Measurements from ENCODE around the gene SLC6A8.
"Not testable (repeated sequence)": the region's sequence is repeated elsewhere in the genome, so short reads cannot be mapped to it uniquely, and the experiment has no call there.

SLC6A8 gene

DNA sequence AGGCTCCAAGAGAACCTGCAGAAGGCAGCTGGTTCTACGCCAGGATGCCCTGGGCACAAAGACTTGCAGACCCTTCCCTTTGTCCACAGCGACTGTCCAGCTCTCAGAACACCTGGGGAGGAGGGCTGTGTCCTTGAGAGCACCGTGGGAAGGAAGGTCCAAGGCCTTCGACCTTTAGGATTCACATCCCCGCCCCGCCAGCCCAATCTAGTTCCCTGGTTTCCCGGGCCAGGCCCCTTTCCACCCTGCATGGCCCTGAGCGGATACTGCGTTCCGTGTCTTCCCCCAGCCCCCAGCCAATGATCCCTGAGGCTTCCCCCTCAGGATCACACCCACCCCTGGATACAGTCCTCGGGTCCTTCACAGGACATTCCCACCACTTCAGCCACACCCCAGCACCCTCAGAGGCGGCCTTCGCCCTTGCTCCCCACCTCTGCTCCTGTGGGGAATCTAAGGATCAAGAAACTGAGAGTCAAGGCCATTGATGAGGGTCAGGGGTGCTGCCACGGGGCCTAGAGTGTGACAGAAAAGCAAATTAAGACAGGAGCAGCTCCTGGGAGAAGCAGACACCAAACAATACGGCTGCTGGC lies 46.0 kb downstream of the SLC6A8 start:
- DNase-seq, result no peak

DNA sequence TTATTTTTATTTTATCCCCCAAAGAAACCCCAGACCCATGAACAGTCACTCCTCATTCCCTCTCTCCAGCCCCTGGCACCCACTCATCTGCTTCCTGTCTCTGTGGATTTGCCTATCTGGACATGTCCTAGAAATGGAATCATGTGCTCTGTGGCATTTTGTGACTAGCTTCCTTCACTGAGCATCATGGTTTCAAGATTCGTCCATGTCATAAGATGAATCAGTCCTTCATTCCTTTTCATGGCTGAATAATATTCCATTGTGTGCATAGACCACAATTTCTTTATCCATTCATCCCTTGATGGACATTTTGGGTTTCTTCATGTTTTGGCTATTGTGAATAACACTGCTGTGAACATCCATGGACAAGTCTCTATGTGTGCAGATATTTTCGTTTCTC lies 47.1 kb downstream of the SLC6A8 start:
- DNase-seq, result no peak

DNA sequence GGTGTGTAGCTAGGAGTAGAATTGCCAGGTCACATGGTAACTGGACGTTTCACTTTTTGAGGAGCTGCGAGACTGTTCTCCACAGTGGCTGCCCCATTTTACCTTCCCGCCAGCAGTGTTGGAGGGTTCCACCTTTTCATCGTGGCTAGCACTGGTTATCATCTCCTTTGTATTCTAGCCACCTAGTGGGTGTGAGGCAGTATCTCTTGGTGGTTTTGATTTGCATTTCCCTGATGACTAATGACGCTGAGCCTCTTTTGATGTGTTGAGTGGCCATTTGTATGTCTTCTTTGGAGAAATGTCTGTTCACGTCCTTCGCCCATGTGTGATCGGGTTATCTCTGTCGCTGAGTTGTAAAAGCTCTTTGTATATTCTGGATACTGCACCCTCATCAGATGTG lies 47.5 kb downstream of the SLC6A8 start:
- no peak for DNase-seq

DNA sequence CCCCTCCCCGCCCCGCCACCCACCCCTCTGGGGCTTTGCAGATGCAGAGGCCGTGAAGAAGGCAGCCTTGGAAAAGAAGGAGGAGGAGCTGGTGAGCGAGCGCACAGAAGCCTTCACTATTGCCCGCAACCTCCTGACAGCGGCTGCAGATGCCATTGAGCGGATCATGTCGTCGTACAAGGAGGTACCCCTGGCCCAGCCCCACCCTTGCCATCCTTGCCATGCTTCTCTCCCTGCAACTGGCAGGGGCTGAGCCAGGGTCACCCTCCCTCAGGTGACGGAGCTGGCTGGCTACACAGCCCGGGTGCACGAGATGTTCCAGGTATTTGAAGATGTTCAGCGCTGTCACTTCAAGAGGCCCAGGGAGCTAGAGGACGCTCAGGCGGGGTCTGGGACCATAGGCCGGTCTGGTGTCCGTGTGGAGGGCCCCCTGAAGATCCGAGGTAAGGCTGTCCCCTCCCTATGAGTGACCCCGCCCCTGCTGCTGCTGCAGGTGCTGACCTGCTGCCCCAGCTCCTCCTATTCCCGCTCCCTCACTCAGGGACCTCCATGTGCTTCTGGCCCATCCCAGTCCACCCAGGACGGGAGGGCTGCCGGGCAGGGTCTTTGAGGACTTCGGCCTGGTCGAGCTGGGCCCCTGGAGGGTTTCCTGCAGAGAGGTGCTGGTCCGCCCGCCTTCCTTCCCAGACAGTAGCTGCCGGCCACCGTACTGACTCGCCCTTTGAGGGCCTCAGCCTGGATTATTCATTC lies 48.5 kb downstream of the SLC6A8 start:
- DNase-seq, result no peak

DNA sequence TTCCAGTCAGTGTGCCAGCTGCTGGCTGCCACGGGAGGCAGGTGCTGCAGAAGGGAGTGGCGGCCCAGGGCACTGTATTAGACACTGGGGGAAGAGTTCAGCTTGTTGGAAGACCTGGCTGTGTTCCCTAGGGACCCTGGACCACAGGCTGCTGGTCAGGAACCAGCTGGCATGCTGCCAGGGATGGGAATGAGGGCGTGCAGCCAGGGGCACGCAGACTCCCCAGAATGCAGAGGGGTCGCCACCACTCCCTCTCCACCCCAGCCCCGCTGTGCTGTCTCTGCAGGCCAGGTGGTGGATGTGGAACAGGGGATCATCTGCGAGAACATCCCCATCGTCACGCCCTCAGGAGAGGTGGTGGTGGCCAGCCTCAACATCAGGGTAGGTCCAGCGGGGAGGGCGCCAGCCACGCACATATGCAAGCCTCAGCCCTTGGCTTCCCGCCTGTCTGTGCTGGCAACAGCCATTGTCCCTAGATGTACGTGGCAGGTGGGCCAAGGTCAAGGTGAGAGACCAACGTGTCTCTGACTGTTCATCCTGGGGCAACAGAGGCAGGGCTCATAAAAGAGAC lies 49.2 kb downstream of the SLC6A8 start:
- DNase-seq, result no peak

DNA sequence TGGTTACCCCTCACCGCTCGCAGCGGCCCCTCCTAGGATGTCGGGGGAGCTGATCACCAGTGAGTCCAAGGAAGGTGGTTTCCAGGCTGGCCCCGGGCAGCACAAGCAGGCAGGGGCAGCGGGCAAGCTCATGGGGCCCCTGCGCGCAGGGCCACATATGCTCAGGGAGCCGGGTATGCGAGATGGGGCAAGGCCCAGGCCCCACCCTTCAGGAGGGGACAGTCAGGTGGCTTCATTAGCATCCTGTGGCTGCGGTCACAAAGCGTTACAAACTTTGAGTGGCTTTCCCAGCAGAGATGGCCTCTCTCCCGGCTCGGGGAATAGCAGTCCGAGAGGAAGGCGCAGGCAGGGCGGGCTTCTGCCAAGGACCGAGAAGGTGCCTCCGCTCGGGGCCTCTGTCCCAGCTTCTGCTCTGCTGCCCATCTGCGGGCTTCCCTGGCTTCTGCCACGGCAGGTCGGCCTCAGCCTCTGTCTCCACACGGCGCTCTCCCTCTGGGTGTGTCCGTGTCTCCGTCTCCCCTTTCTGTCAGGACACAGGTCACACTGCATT lies 50.4 kb downstream of the SLC6A8 start:
- DNase-seq, result no peak

DNA sequence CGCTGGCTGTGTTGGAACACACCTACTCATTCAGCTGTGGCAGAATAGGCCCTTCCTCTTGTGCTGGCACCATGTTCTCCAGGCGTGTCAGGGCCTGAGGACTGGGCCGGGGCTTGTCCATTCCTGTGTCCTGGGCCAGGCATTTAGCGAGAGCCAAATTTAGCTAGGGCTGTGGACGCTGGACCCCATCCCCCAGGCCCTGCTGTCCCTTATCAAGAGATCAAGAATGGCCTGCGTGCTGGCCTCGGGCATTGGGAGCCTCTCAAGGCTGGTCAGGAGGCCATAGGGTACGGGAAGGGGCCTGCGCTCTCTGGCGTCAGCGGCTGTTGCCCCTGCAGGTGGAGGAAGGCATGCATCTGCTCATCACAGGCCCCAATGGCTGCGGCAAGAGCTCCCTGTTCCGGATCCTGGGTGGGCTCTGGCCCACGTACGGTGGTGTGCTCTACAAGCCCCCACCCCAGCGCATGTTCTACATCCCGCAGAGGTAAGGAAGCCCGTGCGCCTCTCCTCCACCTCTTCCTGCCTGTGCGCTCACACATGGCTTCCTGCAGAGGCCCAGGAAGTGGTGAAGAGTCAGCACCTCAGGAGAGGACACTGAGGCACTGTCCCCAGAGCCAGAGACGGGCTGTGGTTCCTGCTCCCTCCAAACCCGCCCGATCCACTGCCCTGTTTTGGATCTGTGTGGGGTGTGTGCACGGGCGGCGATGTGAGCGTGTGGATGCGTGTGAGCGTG lies 52.2 kb downstream of the SLC6A8 start:
- DNase-seq, result no peak

DNA sequence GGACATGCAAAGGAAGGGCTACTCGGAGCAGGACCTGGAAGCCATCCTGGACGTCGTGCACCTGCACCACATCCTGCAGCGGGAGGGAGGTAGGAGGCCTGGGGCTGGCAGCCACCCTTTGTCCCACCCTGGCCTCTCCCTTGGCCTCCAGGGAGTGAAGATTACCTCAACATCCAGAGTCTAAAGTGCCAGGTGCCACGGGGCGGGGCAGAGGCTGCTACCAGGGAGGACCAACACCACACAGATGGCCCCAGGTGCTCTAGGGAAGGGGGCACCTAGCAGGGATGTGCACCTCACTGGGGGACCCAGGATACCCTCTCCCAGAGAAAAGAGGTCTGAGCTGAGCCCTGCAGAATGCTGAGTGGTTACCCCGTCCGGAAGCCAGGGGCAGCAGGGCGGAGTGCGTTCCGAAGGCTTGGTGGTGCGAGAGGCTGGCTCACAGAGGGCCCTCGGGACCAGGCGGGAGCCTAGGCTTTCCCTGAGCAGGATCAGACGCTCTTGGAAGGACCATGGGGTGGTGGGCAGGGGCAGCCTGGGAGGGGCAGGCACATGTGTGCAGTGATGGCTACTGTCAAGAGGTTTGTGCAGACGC lies 53.0 kb downstream of the SLC6A8 start:
- DNase-seq, result no peak

DNA sequence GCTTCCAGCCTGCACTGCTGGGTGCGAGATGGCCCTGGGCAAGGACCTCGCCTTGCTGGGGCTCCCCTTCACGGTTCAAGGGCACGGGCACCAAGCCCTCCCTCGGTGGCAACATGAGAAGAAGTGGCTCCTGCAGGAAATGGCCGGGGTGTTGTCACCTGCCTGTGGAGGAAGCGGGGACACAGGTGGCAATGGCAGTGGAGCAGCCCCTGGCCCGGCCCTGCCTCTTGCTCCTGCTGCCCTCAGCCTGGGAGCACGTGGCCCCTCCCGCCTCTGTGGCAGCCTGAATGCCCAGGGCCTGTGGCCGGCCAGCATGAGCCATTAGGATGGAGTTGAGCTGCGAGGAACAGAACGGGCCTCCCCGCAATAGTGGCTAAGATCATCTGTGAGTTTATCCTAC lies 53.7 kb downstream of the SLC6A8 start:
- DNase-seq, result no peak

DNA sequence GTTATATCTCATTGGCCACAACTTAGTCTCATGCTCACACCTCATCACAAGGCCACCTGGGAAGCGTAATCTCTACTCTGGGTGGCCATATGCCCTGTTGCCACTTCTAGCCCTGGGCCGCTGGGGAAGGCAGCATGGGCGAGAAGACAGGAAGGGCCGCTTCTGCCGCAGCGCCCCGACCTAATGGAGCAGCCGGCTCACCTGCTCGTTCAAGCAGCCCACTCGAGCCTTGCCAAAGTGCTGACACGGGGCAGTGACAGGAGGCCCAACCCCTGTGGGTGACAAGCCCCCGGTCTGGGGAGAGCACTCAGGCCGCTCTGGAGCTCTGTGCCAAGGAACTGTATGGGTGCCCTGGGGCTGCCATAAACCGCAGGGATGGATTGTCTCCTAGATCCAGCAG lies 54.4 kb downstream of the SLC6A8 start:
- DNase-seq, result not testable (repeated sequence)

DNA sequence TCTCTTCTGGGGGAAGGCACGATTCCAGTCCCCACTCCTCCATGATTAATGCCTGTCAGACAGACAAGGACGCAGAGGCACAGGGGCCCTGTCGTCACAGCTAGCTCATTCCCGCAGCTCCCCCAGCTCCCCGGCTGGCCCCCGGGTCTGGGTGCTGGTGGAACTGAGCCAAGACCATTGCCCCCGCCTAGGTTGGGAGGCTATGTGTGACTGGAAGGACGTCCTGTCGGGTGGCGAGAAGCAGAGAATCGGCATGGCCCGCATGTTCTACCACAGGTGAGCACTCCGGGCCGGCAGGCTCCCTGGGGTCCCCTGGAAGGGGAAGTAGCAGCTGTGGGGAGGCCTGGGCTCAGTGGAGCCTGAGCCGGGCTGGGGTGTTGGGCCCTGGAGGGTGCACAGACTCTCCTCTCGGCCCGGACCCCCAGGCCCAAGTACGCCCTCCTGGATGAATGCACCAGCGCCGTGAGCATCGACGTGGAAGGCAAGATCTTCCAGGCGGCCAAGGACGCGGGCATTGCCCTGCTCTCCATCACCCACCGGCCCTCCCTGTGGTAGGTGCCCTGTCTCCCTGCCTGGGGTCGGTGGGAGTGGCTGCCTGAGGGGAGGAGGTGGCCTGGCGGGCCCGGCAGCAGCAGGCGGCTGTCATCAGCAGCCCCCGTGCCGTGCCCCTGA lies 55.2 kb downstream of the SLC6A8 start:
- DNase-seq, result not testable (repeated sequence)

DNA sequence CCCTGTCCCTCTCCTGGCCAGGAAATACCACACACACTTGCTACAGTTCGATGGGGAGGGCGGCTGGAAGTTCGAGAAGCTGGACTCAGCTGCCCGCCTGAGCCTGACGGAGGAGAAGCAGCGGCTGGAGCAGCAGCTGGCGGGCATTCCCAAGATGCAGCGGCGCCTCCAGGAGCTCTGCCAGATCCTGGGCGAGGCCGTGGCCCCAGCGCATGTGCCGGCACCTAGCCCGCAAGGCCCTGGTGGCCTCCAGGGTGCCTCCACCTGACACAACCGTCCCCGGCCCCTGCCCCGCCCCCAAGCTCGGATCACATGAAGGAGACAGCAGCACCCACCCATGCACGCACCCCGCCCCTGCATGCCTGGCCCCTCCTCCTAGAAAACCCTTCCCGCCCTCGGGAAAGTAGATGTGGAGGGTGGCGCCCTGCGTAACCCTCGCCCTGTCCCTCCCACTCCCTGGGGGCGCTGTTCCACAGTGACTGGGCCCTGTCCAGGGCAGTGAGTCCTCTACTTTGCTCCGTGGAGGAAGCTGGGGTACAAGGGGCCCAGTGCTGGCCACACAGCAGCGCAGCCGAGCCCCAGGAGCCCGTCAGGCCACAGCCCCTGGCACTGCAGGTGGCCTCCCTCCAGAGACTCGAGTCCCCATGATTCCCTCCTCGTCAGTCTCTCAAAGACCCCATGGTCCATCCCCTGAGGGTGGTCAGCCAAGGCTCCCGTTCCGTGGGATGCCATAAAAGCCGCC lies 55.9 kb downstream of the SLC6A8 start:
- DNase-seq, result not testable (repeated sequence)

DNA sequence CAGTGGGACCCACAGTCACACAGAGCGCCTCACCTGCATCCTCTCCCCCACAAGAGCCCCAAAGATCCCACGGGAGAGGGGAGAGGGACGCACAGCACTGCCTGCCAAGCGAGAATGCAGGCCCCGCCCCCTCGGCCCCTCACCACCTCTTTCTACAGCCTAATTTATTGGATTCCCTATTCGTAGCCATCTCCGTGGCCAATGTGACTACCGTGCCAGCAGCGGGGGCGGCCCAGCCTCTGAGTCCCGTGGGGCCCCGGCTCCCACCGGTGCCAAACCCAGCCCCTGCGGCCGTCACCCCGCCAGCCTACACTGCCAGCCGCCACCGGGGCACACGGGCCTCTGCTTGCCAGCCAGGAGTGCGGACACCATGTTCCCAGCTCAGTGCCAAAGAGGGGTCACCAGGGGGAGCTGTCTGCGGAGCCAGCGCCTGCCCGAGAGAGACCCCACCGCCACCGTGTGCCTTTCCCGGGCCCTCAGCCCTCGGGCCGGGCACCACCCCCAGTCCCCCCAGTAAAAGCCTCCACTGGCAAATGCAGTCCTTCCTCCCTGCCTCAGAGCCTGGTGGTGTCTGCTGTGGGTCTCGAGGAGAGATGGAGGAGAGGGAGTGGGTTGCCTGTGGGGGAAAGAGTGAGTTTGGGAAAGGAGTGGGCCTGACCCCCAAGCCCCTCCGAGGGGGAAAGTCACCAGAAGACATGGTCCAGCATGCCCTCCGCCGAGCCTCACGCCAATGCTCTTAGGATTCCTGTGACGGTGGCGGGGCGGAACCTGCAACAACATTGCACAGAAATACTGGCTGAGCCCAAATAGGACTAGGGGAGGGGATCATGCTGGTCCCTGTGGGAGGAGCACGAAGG lies 56.7 kb downstream of the SLC6A8 start:
- no peak for DNase-seq

DNA sequence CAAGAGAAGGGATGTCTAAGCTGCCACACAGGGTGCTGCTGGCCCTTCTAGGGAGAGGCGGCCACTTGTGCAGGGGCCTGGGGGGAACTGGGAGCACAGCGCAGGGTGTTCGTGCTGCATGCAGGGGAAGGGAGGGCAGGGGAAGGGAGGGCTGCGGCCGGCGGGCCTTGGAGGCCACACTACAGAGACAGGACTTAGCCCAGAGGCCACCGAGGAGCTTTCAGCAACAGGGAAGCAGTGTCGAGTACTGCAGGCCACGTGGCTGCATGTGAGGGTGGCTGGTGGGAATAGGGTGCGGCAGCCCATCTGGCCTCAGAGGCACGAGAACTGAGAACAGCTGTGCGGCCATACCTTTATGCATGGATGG lies 57.3 kb downstream of the SLC6A8 start:
- not testable (repeated sequence) for DNase-seq
